Progenitor cell of endocrine pancreas (in vitro differentiated cells): ENCODE measurements around the gene ILKAP. TPM values are rescaled to one million over a fixed set of nuclear protein-coding genes. Genes with fewer than 3 reads are reported as not detected.

Source experiments
- DNase-seq: peaks from one replicate; pipeline ENCODE4 v3.0.0; 2021; ENCODE audit warnings: low spot score; ENCODE audit not compliant: unreplicated experiment
- H3K27ac Mint-ChIP-seq: 2 replicates; pipeline ENCODE4 v1.8.0; 2021; ENCODE audit warnings: mild to moderate bottlenecking, moderate library complexity, mixed read lengths
- H3K27me3 Mint-ChIP-seq: 2 replicates; pipeline ENCODE4 v1.8.0; 2021; ENCODE audit warnings: mixed read lengths
- H3K36me3 Mint-ChIP-seq: 2 replicates; pipeline ENCODE4 v1.8.0; 2022; ENCODE audit warnings: mixed read lengths; ENCODE audit not compliant: insufficient read depth
- H3K4me1 Mint-ChIP-seq: 2 replicates; pipeline ENCODE4 v1.8.0; 2021; ENCODE audit warnings: low read depth, mixed read lengths
- H3K4me3 Mint-ChIP-seq: 2 replicates; pipeline ENCODE4 v1.8.0; 2021; ENCODE audit warnings: low read depth, mild to moderate bottlenecking, moderate library complexity, mixed read lengths
- H3K9me3 Mint-ChIP-seq: 2 replicates; pipeline ENCODE4 v1.8.0; 2021; ENCODE audit warnings: low read depth, mixed read lengths
- CTCF ChIP-seq: fragments of 200-600 bp; sonication (generic); IDR thresholded peaks from one replicate; pipeline ENCODE4 v1.5.0; 2021; ENCODE audit warnings: antibody characterized with exemption, mild to moderate bottlenecking; ENCODE audit not compliant: unreplicated experiment
- total RNA-seq: library from RNA; stranded (reverse); gene quantifications from 2 replicates; pipeline ENCODE4 v1.2.1, GENCODE V29; 2021

The ILKAP gene
- total RNA-seq, 1 donor from 2014 or later, result 56.3 TPM

GRCh38 chr2:238158509-238159070, 44.9 kb downstream of the ILKAP start, which contains the start of gene ERFE:
Gene ERFE, plus strand, starts transcription at chr2:238158970. Its CDS starts 38 bp downstream, at chr2:238159008.
- TF ChIP-seq CTCF, result peak; percentile 64
- Mint-ChIP-seq H3K4me1 (peaks cover 3% of the 10 kb centered on the region), H3K9me3 (no peaks in the 10 kb centered on the region), H3K27me3 (peaks cover 44% of the 10 kb centered on the region), H3K4me3 (peak within 1 kb of the TSS; percentile 37), H3K27ac (no peak within 1 kb of the TSS), H3K36me3 (no peaks in the 10 kb centered on the region)
- peak; percentile 53 for DNase-seq

DNA sequence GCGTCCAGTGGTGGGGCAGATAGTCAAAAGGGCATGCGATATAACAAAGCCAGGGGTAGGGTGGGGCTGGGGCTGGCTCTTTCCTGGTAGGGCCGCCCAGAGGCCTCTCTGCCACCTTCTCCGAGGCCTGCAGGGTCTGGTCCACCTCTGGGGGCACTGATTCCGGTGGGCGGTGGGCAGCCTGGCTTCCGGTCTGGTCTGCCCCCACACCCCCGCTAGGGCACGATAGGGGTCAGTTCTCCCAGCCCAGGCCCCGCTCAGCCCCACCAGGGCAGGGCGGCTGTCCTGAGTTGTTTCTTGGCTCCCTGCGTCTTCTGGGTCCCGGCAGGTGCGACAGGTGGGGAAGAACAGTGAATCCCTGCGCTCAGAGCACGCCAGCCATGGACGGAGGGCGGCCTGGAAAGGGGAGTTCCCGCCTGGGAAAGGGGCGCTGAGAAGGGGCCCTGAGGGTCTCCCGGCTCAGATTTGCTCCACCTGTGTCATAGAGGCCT, 45.4 kb downstream of the ILKAP start:
- Mint-ChIP-seq H3K9me3 (no peaks in the 10 kb centered on the region), H3K27ac (no peak overlapping the region), H3K36me3 (no peaks in the 10 kb centered on the region), H3K27me3 (peaks cover 41% of the 10 kb centered on the region), H3K4me1 (peaks cover 3% of the 10 kb centered on the region), H3K4me3 (peak overlapping the region; percentile 37)
- no peak for TF ChIP-seq CTCF
- DNase-seq, result no peak

DNA sequence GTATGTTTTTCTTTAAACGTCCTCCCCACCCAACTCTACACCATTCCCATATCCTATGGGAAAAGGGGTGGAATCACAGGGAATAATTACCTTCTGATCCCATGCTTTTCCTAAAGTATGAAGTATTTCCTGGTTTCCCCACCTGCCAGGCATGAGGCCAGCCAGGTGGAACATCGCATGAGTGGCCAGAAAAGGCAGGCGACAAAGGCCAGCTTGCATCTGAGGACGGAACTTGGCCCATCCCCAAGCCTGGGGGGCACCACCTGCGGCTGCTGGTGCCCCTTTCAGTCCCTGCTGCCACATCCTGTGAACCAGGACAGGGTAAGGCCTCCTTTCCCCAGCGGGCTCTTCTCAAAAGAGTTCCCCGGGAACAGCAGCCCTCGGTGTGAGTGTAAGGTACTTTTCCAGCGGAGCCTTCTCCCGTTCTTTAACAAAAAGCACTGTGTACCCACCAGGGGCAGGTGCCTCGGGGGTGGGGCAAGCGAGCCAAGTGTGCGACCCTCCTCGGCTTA, 45.9 kb downstream of the ILKAP start:
- peaks cover 3% of the 10 kb centered on the region for H3K4me1 Mint-ChIP-seq
- no peak for DNase-seq
- no peaks in the 10 kb centered on the region for H3K9me3 Mint-ChIP-seq
- peaks cover 38% of the 10 kb centered on the region for H3K27me3 Mint-ChIP-seq
- no peak overlapping the region for H3K27ac Mint-ChIP-seq
- H3K4me3 Mint-ChIP-seq, result no peak overlapping the region
- no peak for TF ChIP-seq CTCF
- H3K36me3 Mint-ChIP-seq, result no peaks in the 10 kb centered on the region

GRCh38 chr2:238155761-238156694, 47.5 kb downstream of the ILKAP start:
- DNase-seq, result no peak
- no peaks in the 10 kb centered on the region for H3K36me3 Mint-ChIP-seq
- no peak for TF ChIP-seq CTCF
- H3K27ac Mint-ChIP-seq, result no peak overlapping the region
- peaks cover 3% of the 10 kb centered on the region for H3K4me1 Mint-ChIP-seq
- peaks cover 27% of the 10 kb centered on the region for H3K27me3 Mint-ChIP-seq
- no peak overlapping the region for H3K4me3 Mint-ChIP-seq
- no peaks in the 10 kb centered on the region for H3K9me3 Mint-ChIP-seq

GRCh38 chr2:238155051-238155760, 48.3 kb downstream of the ILKAP start:
- DNase-seq, result no peak
- no peak for TF ChIP-seq CTCF
- H3K4me3 Mint-ChIP-seq, result no peak overlapping the region

More at GRCh38 chr2:238155051-238155760, 48.3 kb downstream of the ILKAP start:
- Mint-ChIP-seq H3K27ac (no peak overlapping the region), H3K9me3 (no peaks in the 10 kb centered on the region), H3K36me3 (no peaks in the 10 kb centered on the region), H3K4me1 (peaks cover 3% of the 10 kb centered on the region), H3K27me3 (peaks cover 21% of the 10 kb centered on the region)
